Astrocyte of the spinal cord (primary cell): ENCODE data around the gene SMAD7.

ENCODE experiments used
- DNase-seq: peaks from one replicate; pipeline ENCODE4 v3.0.0; 2011; ENCODE audit warnings: low read depth, low spot score
- H3K4me3 ChIP-seq: 2 replicates; pipeline ENCODE4 v1.5.1; 2011; ENCODE audit warnings: low read depth, mild to moderate bottlenecking, low read length, moderate library complexity
- in situ Hi-C: cut with HindIII; loops from 2 replicates; pipeline ENCODE4 v1.10.0; 2017; ENCODE audit warnings: low sequenced_read_pairs
- TF ChIP-seq, protein P1 (sequence below): IDR thresholded peaks from 2 replicates; pipeline ENCODE4 v1.5.1; 2012; ENCODE audit warnings: low read depth, mild to moderate bottlenecking, low read length, inconsistent platforms

The SMAD7 gene

GRCh38 chr18:48902856-48903601, 47.7 kb downstream of the SMAD7 start:
- H3K4me3 ChIP-seq = no peak overlapping the region
- DNase-seq = peak; percentile 92
- in situ Hi-C loops = no loop called here
- TF ChIP-seq, protein P1, sequence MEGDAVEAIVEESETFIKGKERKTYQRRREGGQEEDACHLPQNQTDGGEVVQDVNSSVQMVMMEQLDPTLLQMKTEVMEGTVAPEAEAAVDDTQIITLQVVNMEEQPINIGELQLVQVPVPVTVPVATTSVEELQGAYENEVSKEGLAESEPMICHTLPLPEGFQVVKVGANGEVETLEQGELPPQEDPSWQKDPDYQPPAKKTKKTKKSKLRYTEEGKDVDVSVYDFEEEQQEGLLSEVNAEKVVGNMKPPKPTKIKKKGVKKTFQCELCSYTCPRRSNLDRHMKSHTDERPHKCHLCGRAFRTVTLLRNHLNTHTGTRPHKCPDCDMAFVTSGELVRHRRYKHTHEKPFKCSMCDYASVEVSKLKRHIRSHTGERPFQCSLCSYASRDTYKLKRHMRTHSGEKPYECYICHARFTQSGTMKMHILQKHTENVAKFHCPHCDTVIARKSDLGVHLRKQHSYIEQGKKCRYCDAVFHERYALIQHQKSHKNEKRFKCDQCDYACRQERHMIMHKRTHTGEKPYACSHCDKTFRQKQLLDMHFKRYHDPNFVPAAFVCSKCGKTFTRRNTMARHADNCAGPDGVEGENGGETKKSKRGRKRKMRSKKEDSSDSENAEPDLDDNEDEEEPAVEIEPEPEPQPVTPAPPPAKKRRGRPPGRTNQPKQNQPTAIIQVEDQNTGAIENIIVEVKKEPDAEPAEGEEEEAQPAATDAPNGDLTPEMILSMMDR = no peak

DNA sequence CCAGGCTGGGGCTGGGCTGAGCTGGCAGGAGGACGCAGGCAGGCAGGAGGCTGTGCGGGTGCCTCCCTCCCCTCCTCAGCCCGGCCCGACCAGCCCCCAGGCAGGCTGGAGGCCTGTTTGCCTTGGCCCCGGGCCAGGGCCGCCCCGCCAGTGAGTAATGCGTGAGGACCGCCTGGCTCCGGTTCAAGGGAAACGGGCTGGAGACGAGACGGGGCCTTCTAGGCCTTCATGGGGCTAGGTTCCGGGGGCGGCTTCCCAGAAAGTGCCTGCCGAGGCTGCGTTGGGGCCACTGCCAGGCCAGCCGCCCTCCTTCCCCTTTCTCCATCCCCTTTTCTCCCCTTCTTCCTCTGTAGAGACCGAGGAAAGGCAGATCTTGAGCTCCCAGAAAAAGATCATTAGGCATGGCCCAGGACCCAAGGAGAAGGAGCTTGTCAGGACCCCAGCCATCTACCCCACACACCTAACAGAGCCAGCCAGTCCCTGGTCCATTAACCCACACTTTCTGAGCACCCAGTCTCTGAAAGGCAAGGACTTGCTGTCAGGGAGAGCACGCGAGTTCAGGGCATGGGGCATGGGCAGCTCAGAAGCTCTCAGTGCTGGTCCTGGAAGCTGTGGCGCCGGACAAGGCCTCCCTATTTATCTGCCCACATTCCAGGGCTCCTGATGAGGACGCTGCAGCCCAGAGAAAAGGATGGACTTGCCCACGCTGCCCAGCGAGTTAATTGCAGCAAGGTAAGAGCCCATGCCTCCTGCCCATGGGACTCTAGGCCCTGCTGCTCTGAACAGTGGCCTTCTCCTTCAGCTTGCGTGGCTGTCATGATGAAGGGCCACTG, 48.5 kb downstream of the SMAD7 start:
- in situ Hi-C loops = no loop called here
- no peak overlapping the region for H3K4me3 ChIP-seq
- peak; percentile 96 for DNase-seq
- TF ChIP-seq, protein P1 = no peak

DNA sequence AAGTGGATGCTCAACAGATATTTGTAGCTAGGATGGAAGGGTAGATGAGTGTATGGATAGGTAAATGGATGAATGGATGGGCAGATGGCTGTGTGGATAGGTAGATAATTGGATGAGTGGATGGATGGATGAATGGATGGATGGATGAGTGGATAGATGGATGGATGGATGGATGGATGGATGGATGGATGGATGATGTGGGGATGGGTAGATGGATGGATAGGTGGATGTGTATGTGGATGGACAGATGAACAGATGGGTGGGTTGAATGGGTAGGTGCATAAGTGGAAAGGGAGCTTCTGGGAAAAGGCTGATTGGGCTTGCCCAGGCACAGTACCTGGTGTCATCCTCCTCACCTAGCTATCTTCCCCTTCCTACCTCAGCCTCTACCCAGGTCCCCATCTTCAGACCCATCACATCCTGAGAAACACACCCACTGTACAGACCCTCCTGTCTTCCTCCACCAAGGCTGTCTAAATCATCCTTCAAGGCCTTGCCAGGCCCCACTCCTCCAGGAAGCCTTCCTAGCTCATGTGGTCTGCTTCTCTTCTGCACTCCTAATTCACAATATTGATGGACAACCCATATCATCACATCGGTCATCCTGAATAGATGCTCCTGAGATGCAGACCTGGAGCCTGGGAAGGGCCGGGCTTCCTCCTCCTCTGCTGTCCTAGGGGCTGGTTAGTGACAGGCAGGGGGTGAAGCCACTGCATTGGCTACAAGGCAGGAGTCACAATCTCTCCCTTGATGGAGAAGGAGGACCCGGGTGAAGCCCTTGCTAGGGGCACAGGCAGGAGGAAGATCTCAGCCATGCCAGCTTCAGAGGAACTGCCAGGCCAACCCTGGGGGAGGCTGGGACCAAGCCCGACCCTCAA, 49.4 kb downstream of the SMAD7 start:
- in situ Hi-C loops = no loop called here
- TF ChIP-seq, protein P1 = no peak
- DNase-seq = no peak
- no peak overlapping the region for H3K4me3 ChIP-seq

DNA sequence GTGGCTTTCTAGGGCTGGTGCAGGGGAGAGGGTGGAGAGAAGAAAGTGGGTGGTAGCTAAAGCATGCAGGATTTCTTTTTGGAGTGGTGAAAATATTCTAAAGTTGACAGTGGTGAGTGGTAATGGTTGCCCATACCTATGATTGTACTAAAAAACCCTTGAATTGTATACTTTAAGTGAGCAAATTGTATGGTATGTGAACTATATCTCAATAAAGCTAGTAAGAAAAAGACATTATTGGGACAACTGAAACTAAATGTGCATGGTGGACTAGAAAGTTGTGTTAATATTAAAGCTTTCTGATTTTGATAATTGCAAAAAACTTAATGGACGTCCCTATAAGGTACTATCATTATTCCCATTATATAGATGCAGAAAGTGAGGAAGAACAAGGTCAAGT, 50.3 kb downstream of the SMAD7 start:
- H3K4me3 ChIP-seq = no peak overlapping the region
- DNase-seq = no peak
- in situ Hi-C loops = no loop called here
- TF ChIP-seq, protein P1 = no peak

GRCh38 chr18:48899558-48900174, 51.1 kb downstream of the SMAD7 start:
- TF ChIP-seq, protein P1 = no peak
- no peak overlapping the region for H3K4me3 ChIP-seq
- no peak for DNase-seq
- in situ Hi-C loops = no loop called here

DNA sequence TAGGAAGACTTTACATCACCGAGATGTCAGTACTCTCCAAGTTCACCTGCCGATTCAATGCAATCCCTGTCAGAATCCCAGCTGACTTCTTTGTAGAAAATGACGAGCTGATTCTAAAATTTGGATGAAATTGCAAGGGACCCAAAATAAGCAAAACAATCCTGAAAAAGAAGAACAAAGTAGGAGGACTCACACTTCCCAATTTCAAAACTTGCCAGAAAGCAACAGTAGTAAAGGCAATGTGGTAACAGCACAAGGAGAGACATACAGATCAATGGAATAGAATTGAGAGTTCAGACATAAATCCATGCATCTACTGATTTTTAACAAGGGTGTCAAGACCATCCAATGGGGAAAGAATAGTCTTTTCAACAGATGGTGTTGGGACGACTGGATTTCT, 52.2 kb downstream of the SMAD7 start:
- DNase-seq = no peak
- in situ Hi-C loops = no loop called here

More for the DNA sequence above, 52.2 kb downstream of the SMAD7 start:
- TF ChIP-seq, protein P1 = no peak
- no peak overlapping the region for H3K4me3 ChIP-seq
